Keratinocyte (primary cell): ENCODE measurements around the gene MOCS1. TPM values are rescaled to one million over a fixed set of nuclear protein-coding genes. Genes with fewer than 3 reads are reported as not detected.

Experiments
- DNase-seq: peaks from one replicate; pipeline ENCODE4 v3.0.0-alpha.2; 2011; ENCODE audit warnings: low read depth, missing footprints, low spot score
- FAIRE-seq: peaks from 2 replicates; lab custom pipeline; 2011; peaks lifted over from hg19 to GRCh38; lab: Jason Lieb, UNC
- H2AFZ ChIP-seq: 2 replicates; pipeline ENCODE4 v1.6.0; 2012; ENCODE audit warnings: low read length, control low read depth, inconsistent platforms; ENCODE audit not compliant: control insufficient read depth
- H3K27ac ChIP-seq: 2 replicates; pipeline ENCODE4 v1.5.1; 2011; ENCODE audit warnings: low read length; ENCODE audit not compliant: control insufficient read depth, insufficient read depth
- H3K27me3 ChIP-seq: 3 replicates; pipeline ENCODE4 v1.6.0; 2011; ENCODE audit warnings: low read length; ENCODE audit not compliant: control insufficient read depth, insufficient read depth; ENCODE audit errors: extremely low read depth
- H3K36me3 ChIP-seq, 2 experiments: 2 replicates in 1 of 2; 3 replicates in 1 of 2; pipeline ENCODE4 v1.5.1; 2011; ENCODE audit warnings: low read length in 2 of 2, mild to moderate bottlenecking in 1 of 2; ENCODE audit not compliant: control insufficient read depth in 2 of 2, insufficient read depth in 2 of 2; ENCODE audit errors: extremely low read depth in 1 of 2
- H3K4me1 ChIP-seq: 3 replicates; pipeline ENCODE4 v1.5.1; 2011; ENCODE audit warnings: low read length; ENCODE audit not compliant: control insufficient read depth, insufficient read depth; ENCODE audit errors: extremely low read depth
- H3K4me2 ChIP-seq: 3 replicates; pipeline ENCODE4 v1.6.0; 2011; ENCODE audit warnings: low read depth, low read length; ENCODE audit not compliant: control insufficient read depth, insufficient read depth; ENCODE audit errors: extremely low read depth
- H3K4me3 ChIP-seq, 3 experiments: fragments of 200-600 bp in 1 of 3; sonication (generic) in 1 of 3; 2 replicates in 2 of 3; 3 replicates in 1 of 3; pipeline ENCODE4 v1.5.1; 2011 to 2016; ENCODE audit warnings: low read length in 3 of 3, mild to moderate bottlenecking in 3 of 3, control low read depth in 2 of 3, inconsistent platforms in 1 of 3, low read depth in 1 of 3, mixed read lengths in 1 of 3, mixed run types in 1 of 3, moderate library complexity in 1 of 3; ENCODE audit not compliant: control insufficient read depth in 2 of 3, insufficient read depth in 2 of 3; ENCODE audit errors: extremely low read depth in 1 of 3
- H3K79me2 ChIP-seq: 2 replicates; pipeline ENCODE4 v1.6.0; 2012; ENCODE audit warnings: low read length; ENCODE audit not compliant: control insufficient read depth, insufficient read depth
- H3K9ac ChIP-seq: 3 replicates; pipeline ENCODE4 v1.6.0; 2011; ENCODE audit warnings: low read length; ENCODE audit not compliant: control insufficient read depth, insufficient read depth; ENCODE audit errors: extremely low read depth
- H3K9me1 ChIP-seq: 3 replicates; pipeline ENCODE4 v1.6.0; 2011; ENCODE audit warnings: low read length; ENCODE audit not compliant: control insufficient read depth, insufficient read depth; ENCODE audit errors: extremely low read depth
- H3K9me3 ChIP-seq: 2 replicates; pipeline ENCODE4 v1.5.1; 2012; ENCODE audit warnings: low read depth, low read length; ENCODE audit not compliant: control insufficient read depth
- H4K20me1 ChIP-seq: 3 replicates; pipeline ENCODE4 v1.6.0; 2011; ENCODE audit warnings: low read length; ENCODE audit not compliant: control insufficient read depth, insufficient read depth; ENCODE audit errors: extremely low read depth
- CTCF ChIP-seq, 3 experiments: IDR thresholded peaks in 1 of 3; conservative IDR thresholded peaks in 1 of 3; optimal IDR thresholded peaks in 1 of 3; 2 replicates in 2 of 3; 3 replicates in 1 of 3; pipeline versions ENCODE3 to v1.5.1; 2011; ENCODE audit warnings: low read length in 3 of 3, mild to moderate bottlenecking in 3 of 3, moderate library complexity in 2 of 3, control low read depth in 1 of 3, inconsistent platforms in 1 of 3; ENCODE audit not compliant: insufficient read depth in 2 of 3; ENCODE audit errors: extremely low read depth in 1 of 3
- EZH2 ChIP-seq: IDR thresholded peaks from one replicate; pipeline ENCODE4 v1.6.1; 2012; ENCODE audit warnings: inconsistent platforms, mild to moderate bottlenecking, low read length, moderate library complexity
- dilution Hi-C: fragments of 300-500 bp; cut with MboI; formaldehyde crosslinking; loops from one replicate; pipeline ENCODE4 v1.7.0; 2020; ENCODE audit warnings: low sequenced_read_pairs; ENCODE audit not compliant: extremely low pct_ligation_motif_present
- polyA plus RNA-seq, 5 experiments: library from polyadenylated mRNA; depleted of rRNA in 3 of 5; stranded (reverse) in 3 of 5; stranded (forward) in 1 of 5; unstranded in 1 of 5; fragments of >200 nt; gene quantifications; 1 replicate in 1 of 5; 2 replicates in 3 of 5; 3 replicates in 1 of 5; pipeline versions ENCODE4 v1.2.1 to v1.2.3, GENCODE V29; 2011 to 2012; ENCODE audit warnings: missing spikeins in 2 of 5, low read depth in 1 of 5, low replicate concordance in 1 of 5

Gene MOCS1
- polyA plus RNA-seq, 1 donor (not counting 4 experiments of a cell fraction or from before 2014, with no cell fraction given), result 2.2 TPM

- Histone ChIP-seq H3K4me1 (no peaks in the 10 kb centered on the region), H3K27ac (no peak overlapping the region), H4K20me1 (no peaks in the 10 kb centered on the region), H3K9ac (no peak overlapping the region), H3K9me3 (no peaks in the 10 kb centered on the region), H3K79me2 (no peaks in the 10 kb centered on the region), H3K9me1 (no peaks in the 10 kb centered on the region), H3K4me3 (no peak overlapping the region), H3K27me3 (no peaks in the 10 kb centered on the region), H3K4me2 (no peak overlapping the region), H3K36me3 (no peaks in the 10 kb centered on the region), H2AFZ (no peak overlapping the region)
- dilution Hi-C loops, result no loop called here
- no peak for FAIRE-seq
- TF ChIP-seq CTCF (optimal IDR thresholded peaks at IDR 0.05 in 1 of 3, IDR thresholded peaks at IDR 0.05 in 1 of 3, conservative IDR thresholded peaks at IDR 0.05 in 1 of 3; ENCODE audit: extremely low read depth in 1 of 3, insufficient read depth in 2 of 3, low read length in 3 of 3), result no peak
- TF ChIP-seq EZH2, result no peak
- no peak for DNase-seq
These were observed 42.3 kb downstream of the MOCS1 start for GRCh38 chr6:39891976-39892375.

GRCh38 chr6:39891353-39891752 is 42.9 kb downstream of the MOCS1 start:
- Histone ChIP-seq H3K9me1 (no peaks in the 10 kb centered on the region), H3K79me2 (no peaks in the 10 kb centered on the region), H3K9me3 (no peaks in the 10 kb centered on the region), H3K9ac (no peak overlapping the region), H2AFZ (no peak overlapping the region), H3K36me3 (no peaks in the 10 kb centered on the region), H3K27ac (no peak overlapping the region), H3K4me3 (no peak overlapping the region), H3K4me1 (no peaks in the 10 kb centered on the region), H4K20me1 (no peaks in the 10 kb centered on the region), H3K4me2 (no peak overlapping the region), H3K27me3 (no peaks in the 10 kb centered on the region)
- dilution Hi-C loops, result no loop called here
- no peak for TF ChIP-seq CTCF (optimal IDR thresholded peaks at IDR 0.05 in 1 of 3, IDR thresholded peaks at IDR 0.05 in 1 of 3, conservative IDR thresholded peaks at IDR 0.05 in 1 of 3; ENCODE audit: extremely low read depth in 1 of 3, insufficient read depth in 2 of 3, low read length in 3 of 3)
- no peak for TF ChIP-seq EZH2
- FAIRE-seq, result no peak
- no peak for DNase-seq
